Uterus (tissue), 4 donors: ENCODE measurements around the gene MED25. TPM values are rescaled to one million over a fixed set of nuclear protein-coding genes. Genes with fewer than 3 reads are reported as not detected.

Experiments
- DNase-seq, 2 donors: peaks; one replicate each; pipeline ENCODE4 v3.0.0-alpha.2; 2019 to 2020
- H3K27ac ChIP-seq, 2 donors: fragments of 200-600 bp; sonication (generic); 1 replicate in 1 of 2; 2 replicates in 1 of 2; pipeline ENCODE4 v1.5.1; 2016 to 2018
- H3K27me3 ChIP-seq, 2 donors: fragments of 200-600 bp; sonication (generic); one replicate each; pipeline ENCODE4 v1.5.1; 2018 to 2019; ENCODE audit warnings: control low read depth in 1 of 2
- H3K36me3 ChIP-seq, 2 donors: fragments of 200-600 bp; sonication (generic); one replicate each; pipeline ENCODE4 v1.5.1; 2019; ENCODE audit warnings: control low read depth in 1 of 2
- H3K4me1 ChIP-seq, 2 donors: fragments of 200-600 bp; sonication (generic); one replicate each; pipeline ENCODE4 v1.5.1; 2018 to 2019; ENCODE audit warnings: control low read depth in 1 of 2
- H3K4me3 ChIP-seq, 2 donors: fragments of 200-600 bp; sonication (generic); 1 replicate in 1 of 2; 2 replicates in 1 of 2; pipeline ENCODE4 v1.5.1; 2018 to 2019; ENCODE audit warnings: mild to moderate bottlenecking in 1 of 2
- H3K9me3 ChIP-seq, 2 donors: fragments of 200-600 bp; sonication (generic); one replicate each; pipeline ENCODE4 v1.5.1; 2019; ENCODE audit warnings: control low read depth in 1 of 2
- CTCF ChIP-seq, 4 experiments: fragments of 200-600 bp in 2 of 4; fragments of 450-650 bp in 2 of 4; sonication (generic) in 2 of 4; IDR thresholded peaks; one replicate each; pipeline ENCODE4 v1.5.1; 2016 to 2019; ENCODE audit warnings: antibody characterized with exemption in 4 of 4, mild to moderate bottlenecking in 2 of 4, moderate library complexity in 1 of 4
- POLR2A ChIP-seq, 2 donors: fragments of 450-650 bp; IDR thresholded peaks; one replicate each; pipeline ENCODE4 v1.6.1; 2016; ENCODE audit warnings: antibody characterized with exemption in 2 of 2, mild to moderate bottlenecking in 1 of 2, moderate library complexity in 1 of 2
- intact Hi-C: fragments of 100-400 bp; cut with DNase I; formaldehyde crosslinking; loops from one replicate; pipeline ENCODE4 v1.15.1; 2023; ENCODE audit warnings: low total_unique reads
- total RNA-seq, 4 donors: library from RNA; depleted of rRNA in 3 of 4; stranded (reverse); fragments of >200 nt in 3 of 4; gene quantifications; one replicate each; pipeline versions ENCODE4 v1.1.0 to v1.2.4, GENCODE V29; 2014 to 2023
- donor health status: DM: yes; HTN: yes; CAD: no.

The MED25 gene
- total RNA-seq, 4 donors from 2014 or later, result 21.1 to 48.1 (median 26.8) TPM

GRCh38 chr19:49870309-49870901 is 52.3 kb downstream of the MED25 start:
- intact Hi-C loops, result no loop called here
- TF ChIP-seq CTCF (IDR thresholded peaks at IDR 0.05) (no peak), POLR2A (IDR thresholded peaks at IDR 0.05) (no peak)
- DNase-seq, result peak in 1 of 2 donors; percentile 49
- H3K27ac ChIP-seq, result peak overlapping the region; percentile 86 to 87
- no peaks in the 10 kb centered on the region for H3K9me3 ChIP-seq
- H3K4me3 ChIP-seq, result peak overlapping the region; percentile 38 to 48
- H3K27me3 ChIP-seq, result no peaks in the 10 kb centered on the region
- peaks cover 0 to 24% of the 10 kb centered on the region in 2 donors for H3K4me1 ChIP-seq
- H3K36me3 ChIP-seq, result no peaks in the 10 kb centered on the region

GRCh38 chr19:49871349-49871985 is 53.4 kb downstream of the MED25 start:
- TF ChIP-seq CTCF (IDR thresholded peaks at IDR 0.05) (no peak), POLR2A (IDR thresholded peaks at IDR 0.05) (no peak)
- Histone ChIP-seq H3K9me3 (no peaks in the 10 kb centered on the region), H3K4me3 (no peak overlapping the region), H3K4me1 (peaks cover 0 to 19% of the 10 kb centered on the region in 2 donors), H3K27me3 (no peaks in the 10 kb centered on the region), H3K27ac (no peak overlapping the region), H3K36me3 (no peaks in the 10 kb centered on the region)
- DNase-seq, result no peak
- intact Hi-C loops, result no loop called here

- H3K4me1 ChIP-seq, result peaks cover 0 to 15% of the 10 kb centered on the region in 2 donors
Measured at GRCh38 chr19:49872245-49873128, 54.4 kb downstream of the MED25 start.

GRCh38 chr19:49873129-49873521 is 55.0 kb downstream of the MED25 start:
- intact Hi-C loops, result no loop called here
- TF ChIP-seq CTCF (IDR thresholded peaks at IDR 0.05) (no peak), POLR2A (IDR thresholded peaks at IDR 0.05) (no peak)
- no peak for DNase-seq
- H3K4me3 ChIP-seq, result no peak overlapping the region
- H3K9me3 ChIP-seq, result no peaks in the 10 kb centered on the region
- H3K27ac ChIP-seq, result no peak overlapping the region
- H3K27me3 ChIP-seq, result no peaks in the 10 kb centered on the region
- peaks cover 0 to 15% of the 10 kb centered on the region in 2 donors for H3K4me1 ChIP-seq
- no peaks in the 10 kb centered on the region for H3K36me3 ChIP-seq

More at GRCh38 chr19:49872245-49873128, 54.4 kb downstream of the MED25 start:
- Histone ChIP-seq H3K36me3 (no peaks in the 10 kb centered on the region), H3K4me3 (no peak overlapping the region), H3K27me3 (no peaks in the 10 kb centered on the region), H3K27ac (no peak overlapping the region), H3K9me3 (no peaks in the 10 kb centered on the region)
- TF ChIP-seq POLR2A (IDR thresholded peaks at IDR 0.05), result no peak
- TF ChIP-seq CTCF (IDR thresholded peaks at IDR 0.05), result no peak
- no peak for DNase-seq
- intact Hi-C loops, result no loop called here
